ENCODE data around the gene CPA1.

DNA sequence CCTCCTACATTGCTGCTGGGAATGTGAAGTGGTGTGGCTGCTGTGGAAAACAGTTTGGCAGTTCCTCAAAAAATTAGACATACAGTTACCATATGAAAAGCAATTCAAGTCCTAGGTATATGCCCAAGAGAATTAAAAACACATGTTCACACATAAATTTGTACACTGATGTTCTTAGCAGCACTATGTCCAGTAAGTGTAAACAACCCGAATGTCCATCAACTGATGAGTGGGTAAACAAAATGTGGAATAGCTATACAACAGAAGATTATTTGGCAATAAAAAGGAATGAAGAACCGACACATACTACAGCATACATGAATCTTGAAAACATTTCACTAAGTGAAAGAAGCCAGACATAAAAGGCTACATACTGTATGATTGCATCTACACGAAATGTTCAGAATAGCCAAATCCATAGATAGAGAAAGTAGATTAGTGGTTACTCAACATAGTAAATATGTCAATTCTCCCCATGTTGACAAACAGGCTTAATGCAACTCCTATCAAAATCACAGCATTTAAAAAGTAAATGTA lies 43.3 kb downstream of the CPA1 start:
- TF ChIP-seq POLR2AphosphoS5 (IDR thresholded peaks at IDR 0.05; ENCODE audit: borderline replicate concordance, low read depth, low read length) (no peak), EZH2 (IDR thresholded peaks at IDR 0.05) (no peak)

Measured in SK-N-MC (cell line).